Central memory CD8-positive, alpha-beta T cell (primary cell): ENCODE results near the gene CABS1.

Source experiments
- ATAC-seq: fragments of 150-1000 bp; cut with Tn5 transposase; replicated peaks from 2 replicates; pipeline ENCODE4 v1.10.0; 2022; ENCODE audit warnings: mild to moderate bottlenecking, moderate FRiP score, moderate number of reproducible peaks; ENCODE audit not compliant: poor library complexity, severe bottlenecking; ENCODE audit errors: extremely low read depth
- DNase-seq, 2 donors: peaks; one replicate each; pipeline ENCODE4 v3.0.0; 2021; ENCODE audit warnings: low spot score in 2 of 2
- H3K27ac Mint-ChIP-seq: one replicate; pipeline ENCODE4 v1.8.0; 2022; ENCODE audit warnings: low read depth, mild to moderate bottlenecking, moderate library complexity, mixed read lengths
- H3K27me3 Mint-ChIP-seq: one replicate; pipeline ENCODE4 v1.8.0; 2022; ENCODE audit warnings: mixed read lengths
- H3K36me3 Mint-ChIP-seq: one replicate; pipeline ENCODE4 v1.8.0; 2022; ENCODE audit warnings: mild to moderate bottlenecking, moderate library complexity, mixed read lengths; ENCODE audit not compliant: insufficient read depth
- H3K4me1 Mint-ChIP-seq: one replicate; pipeline ENCODE4 v1.8.0; 2022; ENCODE audit warnings: mixed read lengths
- H3K4me3 Mint-ChIP-seq: one replicate; pipeline ENCODE4 v1.8.0; 2022; ENCODE audit warnings: mild to moderate bottlenecking, moderate library complexity, mixed read lengths
- H3K9me3 Mint-ChIP-seq: one replicate; pipeline ENCODE4 v1.8.0; 2022; ENCODE audit warnings: mixed read lengths

Gene CABS1

GRCh38 chr4:70334681-70335080 is at the start of gene CABS1:
CABS1 (plus strand) TSS chr4:70334981; CDS start chr4:70335040, 59 bp downstream.
- no peak for ATAC-seq
- peaks cover 6% of the 10 kb centered on the region for H3K9me3 Mint-ChIP-seq
- H3K27me3 Mint-ChIP-seq: no peaks in the 10 kb centered on the region
- no peaks in the 10 kb centered on the region for H3K4me1 Mint-ChIP-seq
- H3K27ac Mint-ChIP-seq: no peak within 1 kb of the TSS
- peaks cover 1% of the 10 kb centered on the region for H3K36me3 Mint-ChIP-seq
- no peak for DNase-seq
- no peak within 1 kb of the TSS for H3K4me3 Mint-ChIP-seq

DNA sequence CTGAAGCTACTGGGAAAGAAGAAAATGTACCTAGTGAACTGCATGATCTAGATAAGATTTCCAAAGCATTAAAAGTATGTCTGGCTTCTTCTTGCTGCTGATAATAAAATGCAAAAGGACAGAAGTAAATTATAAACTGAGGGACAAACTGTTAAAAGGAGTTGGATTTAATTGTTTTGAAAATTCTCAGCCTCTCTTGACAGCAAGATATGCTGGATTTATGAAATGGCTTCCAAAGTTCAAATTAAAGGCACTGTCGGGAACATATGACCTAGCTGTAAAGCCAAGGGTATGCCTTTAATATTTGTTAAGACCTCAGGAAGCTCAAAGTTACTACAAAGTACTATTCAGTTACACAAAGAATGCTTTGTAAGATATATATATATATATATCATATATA is 46.1 kb upstream of the CABS1 start:
- ATAC-seq (no peak), DNase-seq (no peak)
- Mint-ChIP-seq H3K27ac (no peak overlapping the region), H3K4me3 (no peak overlapping the region), H3K27me3 (no peaks in the 10 kb centered on the region), H3K9me3 (peaks cover 5% of the 10 kb centered on the region), H3K36me3 (peaks cover under 1% of the 10 kb centered on the region), H3K4me1 (no peaks in the 10 kb centered on the region)

DNA sequence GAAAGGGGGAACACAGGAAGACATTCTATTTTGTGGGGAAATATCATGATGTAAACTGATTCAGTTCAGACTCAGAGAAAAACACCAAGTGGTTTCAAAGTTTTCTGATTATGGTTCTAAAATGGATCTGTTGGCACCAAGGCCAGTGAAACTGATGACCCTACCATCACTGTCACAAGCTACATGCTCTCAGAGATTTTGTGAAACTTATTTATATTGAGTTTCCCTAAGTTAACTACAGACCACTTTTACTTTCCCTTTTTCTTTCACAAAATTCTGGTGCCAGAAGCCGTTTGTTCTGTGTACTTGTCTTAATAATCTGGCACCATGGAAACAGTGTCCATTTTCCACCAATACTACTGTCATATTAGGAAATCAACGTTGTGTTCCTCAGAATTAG is 43.4 kb upstream of the CABS1 start:
- no peaks in the 10 kb centered on the region for H3K4me1 Mint-ChIP-seq
- ATAC-seq (no peak), DNase-seq (no peak)
- peaks cover 5% of the 10 kb centered on the region for H3K9me3 Mint-ChIP-seq
- H3K36me3 Mint-ChIP-seq: peaks cover 2% of the 10 kb centered on the region
- H3K27me3 Mint-ChIP-seq: no peaks in the 10 kb centered on the region
- H3K4me3 Mint-ChIP-seq: no peak overlapping the region
- no peak overlapping the region for H3K27ac Mint-ChIP-seq

GRCh38 chr4:70297576-70297975 is 37.2 kb upstream of the CABS1 start:
- DNase-seq: no peak
- Mint-ChIP-seq H3K36me3 (peaks cover 2% of the 10 kb centered on the region), H3K27me3 (no peaks in the 10 kb centered on the region), H3K9me3 (peaks cover 12% of the 10 kb centered on the region), H3K4me3 (no peak overlapping the region), H3K4me1 (no peaks in the 10 kb centered on the region), H3K27ac (no peak overlapping the region)
- ATAC-seq: no peak

DNA sequence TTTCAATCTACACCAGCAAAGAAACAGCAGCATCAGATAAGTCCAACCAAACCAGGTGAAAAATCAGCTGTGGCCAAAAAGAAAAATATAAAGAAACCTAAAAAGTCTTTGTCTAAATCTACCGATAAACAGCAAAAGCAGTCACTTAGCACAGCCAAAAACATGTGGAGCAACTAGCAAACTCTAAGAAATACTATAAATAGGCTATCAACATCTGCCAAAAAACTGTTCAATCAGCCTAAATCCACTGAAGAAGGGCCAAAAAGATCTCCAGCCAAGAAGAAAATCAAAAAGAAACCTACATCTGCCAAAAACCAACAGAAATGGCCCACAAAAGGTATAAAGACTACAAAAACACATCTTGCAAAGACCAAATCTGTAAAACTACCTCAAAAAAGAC is 36.7 kb upstream of the CABS1 start:
- H3K27ac Mint-ChIP-seq: no peak overlapping the region
- ATAC-seq: no peak
- H3K36me3 Mint-ChIP-seq: peaks cover 2% of the 10 kb centered on the region
- no peaks in the 10 kb centered on the region for H3K27me3 Mint-ChIP-seq
- peaks cover 12% of the 10 kb centered on the region for H3K9me3 Mint-ChIP-seq
- H3K4me3 Mint-ChIP-seq: no peak overlapping the region
- no peak for DNase-seq
- H3K4me1 Mint-ChIP-seq: no peaks in the 10 kb centered on the region

- no peak for ATAC-seq
- Mint-ChIP-seq H3K27ac (no peak overlapping the region), H3K4me3 (no peak overlapping the region), H3K9me3 (peaks cover 12% of the 10 kb centered on the region), H3K27me3 (no peaks in the 10 kb centered on the region), H3K4me1 (no peaks in the 10 kb centered on the region), H3K36me3 (no peaks in the 10 kb centered on the region)
- DNase-seq: no peak
Observed at GRCh38 chr4:70299643-70300042, 35.1 kb upstream of the CABS1 start.

DNA sequence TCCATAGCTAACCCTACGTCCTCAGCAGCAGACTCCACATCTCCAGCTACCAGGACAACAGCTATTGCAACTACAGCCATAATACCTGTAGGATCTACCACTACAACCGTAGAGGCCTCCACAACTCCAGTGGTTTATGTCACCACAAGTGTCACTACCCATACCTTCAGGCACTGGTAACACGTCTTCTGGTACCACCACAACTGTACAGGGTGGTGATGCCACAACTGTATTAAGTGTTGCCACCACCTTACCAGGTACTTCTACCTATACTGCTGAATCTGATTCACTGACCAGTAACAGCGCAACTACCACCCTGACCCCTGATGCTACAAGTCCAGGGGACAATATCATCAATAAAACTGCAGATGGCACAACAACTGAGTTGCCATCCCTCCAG is 34.6 kb upstream of the CABS1 start:
- ATAC-seq: no peak
- no peaks in the 10 kb centered on the region for H3K27me3 Mint-ChIP-seq
- no peak for DNase-seq
- no peaks in the 10 kb centered on the region for H3K36me3 Mint-ChIP-seq
- peaks cover 12% of the 10 kb centered on the region for H3K9me3 Mint-ChIP-seq
- no peaks in the 10 kb centered on the region for H3K4me1 Mint-ChIP-seq
- no peak overlapping the region for H3K4me3 Mint-ChIP-seq
- no peak overlapping the region for H3K27ac Mint-ChIP-seq

DNA sequence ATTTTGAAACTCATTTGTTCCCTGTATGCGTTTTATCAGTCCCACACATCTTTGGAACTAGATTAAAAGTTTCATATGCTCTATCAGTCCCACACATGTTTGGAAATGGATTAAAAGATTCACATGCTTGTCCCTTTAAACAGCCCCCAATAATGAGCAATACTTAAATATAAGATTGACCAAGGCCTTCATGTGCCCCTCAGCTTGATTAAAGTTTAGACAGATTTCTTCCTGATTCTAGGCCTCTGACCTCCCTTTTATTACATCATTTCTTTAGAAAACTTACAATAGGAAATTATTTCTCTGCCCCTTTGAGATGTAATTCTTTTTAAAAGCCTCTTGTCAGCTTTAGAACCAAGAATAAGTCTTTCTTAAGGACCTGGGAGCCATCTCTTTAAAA is 31.7 kb upstream of the CABS1 start:
- Mint-ChIP-seq H3K4me3 (no peak overlapping the region), H3K27ac (no peak overlapping the region), H3K9me3 (peaks cover 17% of the 10 kb centered on the region), H3K36me3 (no peaks in the 10 kb centered on the region), H3K4me1 (no peaks in the 10 kb centered on the region), H3K27me3 (no peaks in the 10 kb centered on the region)
- DNase-seq: no peak
- ATAC-seq: no peak

DNA sequence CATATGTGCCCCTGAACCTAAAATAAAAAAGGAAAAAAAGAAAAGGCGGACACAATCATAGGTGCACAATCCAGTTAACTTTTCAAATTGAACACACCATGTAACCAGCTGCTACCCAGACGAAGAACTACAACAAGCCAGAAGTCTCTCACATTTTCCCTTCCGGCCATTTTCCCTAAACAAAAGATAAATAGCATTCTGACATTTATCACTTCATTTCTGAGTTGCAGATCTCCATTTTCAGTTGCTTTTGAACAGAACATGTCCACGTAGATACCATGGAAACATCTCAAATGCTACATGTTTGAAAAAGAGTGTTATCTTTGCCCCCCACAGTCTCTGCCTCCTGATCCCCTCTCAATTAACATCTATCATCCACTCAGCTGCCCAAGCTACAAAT is 29.2 kb upstream of the CABS1 start:
- ATAC-seq (no peak), DNase-seq (no peak)
- H3K36me3 Mint-ChIP-seq: no peaks in the 10 kb centered on the region
- peaks cover 15% of the 10 kb centered on the region for H3K9me3 Mint-ChIP-seq
- H3K27me3 Mint-ChIP-seq: no peaks in the 10 kb centered on the region
- no peaks in the 10 kb centered on the region for H3K4me1 Mint-ChIP-seq
- no peak overlapping the region for H3K4me3 Mint-ChIP-seq
- no peak overlapping the region for H3K27ac Mint-ChIP-seq

DNA sequence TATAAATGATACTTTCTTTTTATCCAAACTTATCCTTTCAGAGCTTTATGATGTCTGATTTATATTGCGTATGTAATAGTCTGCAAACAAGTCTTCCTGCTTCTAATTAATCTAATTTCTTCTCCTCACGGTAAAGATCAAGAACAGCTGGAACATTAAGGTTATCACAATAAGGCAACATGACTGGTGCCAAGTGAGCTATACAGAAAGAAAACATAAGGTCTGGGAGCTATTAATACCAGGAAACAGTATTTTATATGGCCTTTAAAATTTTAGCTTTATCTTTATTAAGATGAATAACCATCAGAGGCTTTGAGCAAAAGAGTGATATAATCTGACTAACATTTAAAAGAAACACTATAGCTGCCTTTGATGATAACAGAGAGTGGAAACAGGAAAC is 28.7 kb upstream of the CABS1 start:
- Mint-ChIP-seq H3K4me1 (no peaks in the 10 kb centered on the region), H3K27me3 (no peaks in the 10 kb centered on the region), H3K9me3 (peaks cover 20% of the 10 kb centered on the region), H3K36me3 (no peaks in the 10 kb centered on the region), H3K4me3 (no peak overlapping the region), H3K27ac (no peak overlapping the region)
- ATAC-seq (no peak), DNase-seq (no peak)

DNA sequence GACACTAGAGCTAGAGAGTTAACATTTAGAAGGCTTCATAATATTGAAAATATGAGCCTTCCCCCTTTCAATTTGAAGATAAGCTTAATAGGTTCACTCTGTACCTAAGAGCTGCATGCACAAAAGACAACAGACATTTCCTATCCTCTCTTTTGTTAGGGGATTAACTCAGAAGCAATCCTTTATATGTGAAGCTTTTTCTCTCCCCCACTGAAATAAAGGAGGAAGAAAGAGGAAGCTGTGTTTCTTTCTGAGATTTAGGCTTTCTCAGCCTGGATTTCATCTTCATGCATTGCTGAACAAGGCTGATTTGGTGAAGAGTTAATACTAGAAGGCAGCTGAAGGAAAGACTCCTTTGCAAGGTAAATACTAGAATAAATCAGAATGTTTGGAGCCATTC is 21.0 kb upstream of the CABS1 start:
- H3K36me3 Mint-ChIP-seq: no peaks in the 10 kb centered on the region
- no peaks in the 10 kb centered on the region for H3K27me3 Mint-ChIP-seq
- no peaks in the 10 kb centered on the region for H3K4me1 Mint-ChIP-seq
- no peak overlapping the region for H3K4me3 Mint-ChIP-seq
- H3K9me3 Mint-ChIP-seq: peaks cover 9% of the 10 kb centered on the region
- no peak for DNase-seq
- ATAC-seq: no peak
- H3K27ac Mint-ChIP-seq: no peak overlapping the region

DNA sequence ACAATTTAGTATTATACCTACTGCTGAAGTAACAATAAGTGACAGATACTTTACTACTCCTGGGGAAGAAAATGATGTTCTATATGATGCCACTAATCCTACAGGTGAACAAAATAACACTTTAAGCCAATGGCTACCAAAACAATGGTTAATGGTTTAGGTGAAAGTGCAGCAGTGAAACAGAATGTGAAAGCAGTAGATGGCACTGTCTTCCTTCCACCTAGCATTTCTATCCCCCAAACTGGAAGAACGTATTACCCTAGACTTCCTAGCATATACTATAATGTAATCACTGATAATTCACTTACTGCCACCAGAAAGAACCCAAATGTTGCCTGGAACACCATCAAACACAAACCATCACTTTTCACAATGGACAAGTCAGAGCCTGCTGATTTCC is 18.9 kb upstream of the CABS1 start:
- H3K9me3 Mint-ChIP-seq: peaks cover 2% of the 10 kb centered on the region
- no peaks in the 10 kb centered on the region for H3K27me3 Mint-ChIP-seq
- no peaks in the 10 kb centered on the region for H3K36me3 Mint-ChIP-seq
- H3K4me1 Mint-ChIP-seq: no peaks in the 10 kb centered on the region
- DNase-seq: no peak
- no peak overlapping the region for H3K27ac Mint-ChIP-seq
- no peak overlapping the region for H3K4me3 Mint-ChIP-seq
- no peak for ATAC-seq

DNA sequence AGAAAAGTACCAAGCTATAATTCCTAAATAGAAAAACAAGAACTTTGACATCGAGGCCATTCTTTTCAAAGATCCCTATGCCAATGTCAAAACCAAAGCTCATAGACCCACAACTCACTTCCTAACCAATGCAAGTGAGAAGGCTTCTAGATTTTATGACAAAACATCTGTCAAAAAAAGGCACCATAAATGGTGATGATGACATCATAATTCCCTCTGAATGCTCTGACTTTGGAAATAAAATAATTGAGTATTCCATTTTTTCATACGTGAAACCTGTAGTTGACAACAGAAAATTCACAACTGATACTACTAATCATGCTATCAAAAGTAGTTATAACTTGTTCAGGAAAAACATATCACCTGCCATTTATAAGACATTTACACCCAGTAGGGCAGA is 8.7 kb upstream of the CABS1 start:
- Mint-ChIP-seq H3K36me3 (no peaks in the 10 kb centered on the region), H3K4me1 (no peaks in the 10 kb centered on the region), H3K27ac (no peak overlapping the region), H3K9me3 (peaks cover 6% of the 10 kb centered on the region), H3K4me3 (no peak overlapping the region), H3K27me3 (no peaks in the 10 kb centered on the region)
- DNase-seq (no peak), ATAC-seq (no peak)

DNA sequence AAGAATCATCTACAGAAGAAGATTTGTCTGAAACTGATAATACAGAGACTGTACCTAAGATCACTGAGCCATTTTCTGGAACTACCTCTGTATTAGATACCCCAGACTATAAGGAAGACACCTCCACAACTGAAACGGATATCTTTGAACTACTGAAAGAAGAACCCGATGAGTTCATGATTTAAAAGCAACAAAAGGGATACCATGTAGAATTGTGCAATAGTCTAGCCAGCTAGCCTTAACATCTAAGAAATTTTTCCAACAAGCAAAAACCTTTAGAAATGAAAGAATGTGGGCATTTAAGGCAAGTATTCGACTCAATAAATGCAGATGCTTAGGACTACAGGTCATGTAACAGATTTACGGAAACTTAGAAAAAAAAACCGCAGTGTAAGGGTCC is 1.3 kb downstream of the CABS1 start:
- no peak for DNase-seq
- Mint-ChIP-seq H3K9me3 (peaks cover 6% of the 10 kb centered on the region), H3K4me1 (no peaks in the 10 kb centered on the region), H3K27ac (no peak overlapping the region), H3K4me3 (no peak overlapping the region), H3K27me3 (no peaks in the 10 kb centered on the region), H3K36me3 (peaks cover 1% of the 10 kb centered on the region)
- ATAC-seq: no peak
